Ovary (tissue), 3 donors: ENCODE measurements around the gene LAMC1.

Experiments
- EP300 ChIP-seq: sonication (generic); formaldehyde crosslinking; IDR thresholded peaks from one replicate; pipeline ENCODE4 v1.6.1; 2017; ENCODE audit warnings: antibody characterized with exemption
- POLR2A ChIP-seq: fragments of 450-650 bp; IDR thresholded peaks from one replicate; pipeline ENCODE4 v1.6.1; 2017; ENCODE audit warnings: antibody characterized with exemption, mild to moderate bottlenecking, moderate library complexity
- TF ChIP-seq, protein P1 (sequence below), 3 donors: fragments of 450-650 bp in 2 of 3; fragments of 200-600 bp in 1 of 3; IDR thresholded peaks; one replicate each; pipeline versions ENCODE4 v1.5.1 to v1.8.0; 2016 to 2022; ENCODE audit warnings: antibody characterized with exemption in 3 of 3, mild to moderate bottlenecking in 1 of 3
- donor health status: DM: no; HTN: no; CAD: no.

DNA sequence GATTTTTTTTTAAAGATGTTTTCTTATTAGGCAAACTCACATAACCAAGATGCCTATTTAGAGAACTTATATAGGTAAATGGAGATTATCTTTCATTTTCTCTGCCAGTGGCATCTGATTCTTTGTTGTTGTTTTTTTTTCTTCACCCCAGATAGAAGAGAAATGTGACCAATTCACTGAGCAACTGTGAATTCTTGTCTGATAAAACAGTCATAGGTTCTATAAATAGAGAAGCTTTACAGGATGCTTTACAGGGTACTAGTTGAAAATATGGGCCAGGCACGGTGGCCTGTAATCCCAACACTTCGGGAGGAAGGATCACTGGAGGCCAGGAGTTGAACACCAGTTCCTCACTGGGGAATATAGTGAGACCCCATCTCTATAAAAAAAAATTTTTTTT lies 112.1 kb downstream of the LAMC1 start:
- TF ChIP-seq, protein P1, sequence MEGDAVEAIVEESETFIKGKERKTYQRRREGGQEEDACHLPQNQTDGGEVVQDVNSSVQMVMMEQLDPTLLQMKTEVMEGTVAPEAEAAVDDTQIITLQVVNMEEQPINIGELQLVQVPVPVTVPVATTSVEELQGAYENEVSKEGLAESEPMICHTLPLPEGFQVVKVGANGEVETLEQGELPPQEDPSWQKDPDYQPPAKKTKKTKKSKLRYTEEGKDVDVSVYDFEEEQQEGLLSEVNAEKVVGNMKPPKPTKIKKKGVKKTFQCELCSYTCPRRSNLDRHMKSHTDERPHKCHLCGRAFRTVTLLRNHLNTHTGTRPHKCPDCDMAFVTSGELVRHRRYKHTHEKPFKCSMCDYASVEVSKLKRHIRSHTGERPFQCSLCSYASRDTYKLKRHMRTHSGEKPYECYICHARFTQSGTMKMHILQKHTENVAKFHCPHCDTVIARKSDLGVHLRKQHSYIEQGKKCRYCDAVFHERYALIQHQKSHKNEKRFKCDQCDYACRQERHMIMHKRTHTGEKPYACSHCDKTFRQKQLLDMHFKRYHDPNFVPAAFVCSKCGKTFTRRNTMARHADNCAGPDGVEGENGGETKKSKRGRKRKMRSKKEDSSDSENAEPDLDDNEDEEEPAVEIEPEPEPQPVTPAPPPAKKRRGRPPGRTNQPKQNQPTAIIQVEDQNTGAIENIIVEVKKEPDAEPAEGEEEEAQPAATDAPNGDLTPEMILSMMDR (IDR thresholded peaks at IDR 0.05), result no peak
- TF ChIP-seq POLR2A, result no peak
- TF ChIP-seq EP300, result no peak
